Chondrocyte (in vitro differentiated cells): ENCODE measurements around the gene MCM3AP. TPM values are rescaled to one million over a fixed set of nuclear protein-coding genes. Genes with fewer than 3 reads are reported as not detected.
A peak's percentile ranks its signal among the peaks of the same experiment; 100 is the strongest.

ENCODE experiments used
- DNase-seq: peaks from one replicate; pipeline ENCODE4 v3.0.0; 2021; ENCODE audit warnings: mixed read lengths, low spot score
- H3K27ac Mint-ChIP-seq: one replicate; pipeline ENCODE4 v1.8.0; 2021; ENCODE audit warnings: mild to moderate bottlenecking, moderate library complexity, mixed read lengths; ENCODE audit not compliant: unreplicated experiment
- H3K27me3 Mint-ChIP-seq: 2 replicates; pipeline ENCODE4 v1.8.0; 2021; ENCODE audit warnings: low read depth, mixed read lengths
- H3K36me3 Mint-ChIP-seq: 2 replicates; pipeline ENCODE4 v1.8.0; 2021; ENCODE audit warnings: low read depth, mixed read lengths
- H3K4me1 Mint-ChIP-seq: 2 replicates; pipeline ENCODE4 v1.8.0; 2021; ENCODE audit warnings: low read depth, mild to moderate bottlenecking, mixed read lengths
- H3K4me3 Mint-ChIP-seq: one replicate; pipeline ENCODE4 v1.8.0; 2021; ENCODE audit warnings: mild to moderate bottlenecking, moderate library complexity, mixed read lengths; ENCODE audit not compliant: unreplicated experiment
- H3K9me3 Mint-ChIP-seq: 2 replicates; pipeline ENCODE4 v1.8.0; 2021; ENCODE audit warnings: low read depth, mixed read lengths
- total RNA-seq: library from RNA; stranded (reverse); gene quantifications from 3 replicates; pipeline ENCODE4 v1.2.1, GENCODE V29; 2021
- TF ChIP-seq, protein P1 (sequence below): fragments of 200-600 bp; sonication (generic); IDR thresholded peaks from 2 replicates; pipeline ENCODE4 v1.5.0; 2021; ENCODE audit warnings: antibody characterized with exemption, mild to moderate bottlenecking, moderate library complexity

MCM3AP gene
- total RNA-seq, 1 donor from 2014 or later, result 86.4 TPM

DNA sequence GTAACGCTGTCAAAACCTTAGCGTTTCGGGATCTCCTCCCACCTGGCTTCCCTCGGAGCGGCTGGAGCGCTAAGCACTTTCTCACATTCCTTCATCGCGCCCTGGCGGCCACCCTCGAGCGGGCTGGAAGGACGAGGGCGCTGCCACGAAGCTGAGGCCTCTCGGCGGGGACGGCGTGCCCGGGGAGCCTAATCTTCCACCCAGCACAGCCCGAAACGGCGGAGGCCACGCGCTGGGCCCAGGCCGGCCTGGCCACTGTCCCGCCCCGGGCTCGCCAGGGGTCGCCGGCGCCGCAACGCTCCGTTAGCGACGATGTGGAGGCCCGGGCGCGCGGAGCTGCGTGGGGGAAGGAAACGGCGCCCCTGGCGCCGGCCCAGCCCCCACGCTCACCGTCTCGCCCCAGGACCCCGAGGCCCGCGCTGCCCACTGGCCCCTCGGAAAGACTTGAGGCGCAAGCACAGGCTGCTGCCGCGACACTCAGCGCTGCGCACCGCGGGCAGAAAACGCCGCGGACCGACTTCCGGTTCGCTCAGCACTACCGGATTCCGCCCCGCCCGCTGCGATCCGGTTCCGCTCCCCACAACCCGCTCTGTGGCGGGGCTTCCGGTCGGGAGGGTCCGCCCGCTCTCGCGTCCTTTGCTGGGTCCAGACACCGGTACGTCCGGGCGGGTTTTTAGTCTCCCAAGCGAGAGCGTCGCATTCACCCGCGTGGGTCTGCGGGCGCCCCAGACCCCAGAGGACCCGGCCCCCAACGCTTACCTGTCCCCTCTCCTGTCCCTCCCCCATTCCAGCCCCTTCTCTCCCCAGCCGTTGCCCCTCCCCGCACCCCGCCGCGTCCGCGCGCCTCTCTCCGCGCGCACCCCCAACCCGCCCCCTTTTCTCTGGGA, 593 bp upstream of the MCM3AP start, which contains the start of gene YBEY:
TSS of gene YBEY (plus strand) at position 582 of the 887 bp plus-strand sequence. CDS start 572 bp downstream, outside the sequence.
- TF ChIP-seq, protein P1, sequence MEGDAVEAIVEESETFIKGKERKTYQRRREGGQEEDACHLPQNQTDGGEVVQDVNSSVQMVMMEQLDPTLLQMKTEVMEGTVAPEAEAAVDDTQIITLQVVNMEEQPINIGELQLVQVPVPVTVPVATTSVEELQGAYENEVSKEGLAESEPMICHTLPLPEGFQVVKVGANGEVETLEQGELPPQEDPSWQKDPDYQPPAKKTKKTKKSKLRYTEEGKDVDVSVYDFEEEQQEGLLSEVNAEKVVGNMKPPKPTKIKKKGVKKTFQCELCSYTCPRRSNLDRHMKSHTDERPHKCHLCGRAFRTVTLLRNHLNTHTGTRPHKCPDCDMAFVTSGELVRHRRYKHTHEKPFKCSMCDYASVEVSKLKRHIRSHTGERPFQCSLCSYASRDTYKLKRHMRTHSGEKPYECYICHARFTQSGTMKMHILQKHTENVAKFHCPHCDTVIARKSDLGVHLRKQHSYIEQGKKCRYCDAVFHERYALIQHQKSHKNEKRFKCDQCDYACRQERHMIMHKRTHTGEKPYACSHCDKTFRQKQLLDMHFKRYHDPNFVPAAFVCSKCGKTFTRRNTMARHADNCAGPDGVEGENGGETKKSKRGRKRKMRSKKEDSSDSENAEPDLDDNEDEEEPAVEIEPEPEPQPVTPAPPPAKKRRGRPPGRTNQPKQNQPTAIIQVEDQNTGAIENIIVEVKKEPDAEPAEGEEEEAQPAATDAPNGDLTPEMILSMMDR, result peak; percentile 75
- peaks cover 52% of the 10 kb centered on the region for H3K4me1 Mint-ChIP-seq
- peaks cover 12% of the 10 kb centered on the region for H3K36me3 Mint-ChIP-seq
- H3K4me3 Mint-ChIP-seq, result peak within 1 kb of the TSS; percentile 92
- DNase-seq, result peak; percentile 99
- no peaks in the 10 kb centered on the region for H3K27me3 Mint-ChIP-seq
- no peaks in the 10 kb centered on the region for H3K9me3 Mint-ChIP-seq
- peak within 1 kb of the TSS; percentile 97 for H3K27ac Mint-ChIP-seq

- no peaks in the 10 kb centered on the region for H3K9me3 Mint-ChIP-seq
- TF ChIP-seq, protein P1, result no peak
- peak overlapping the region; percentile 92 for H3K4me3 Mint-ChIP-seq
- no peaks in the 10 kb centered on the region for H3K27me3 Mint-ChIP-seq
- H3K27ac Mint-ChIP-seq, result peak overlapping the region; percentile 97
- H3K36me3 Mint-ChIP-seq, result peaks cover 15% of the 10 kb centered on the region
- no peak for DNase-seq
- peaks cover 52% of the 10 kb centered on the region for H3K4me1 Mint-ChIP-seq
Measured at GRCh38 chr21:46284733-46285132, 678 bp downstream of the MCM3AP start.

- no peaks in the 10 kb centered on the region for H3K9me3 Mint-ChIP-seq
- DNase-seq, result no peak
- peak overlapping the region; percentile 88 for H3K27ac Mint-ChIP-seq
- TF ChIP-seq, protein P1, result no peak
- peaks cover 15% of the 10 kb centered on the region for H3K36me3 Mint-ChIP-seq
- H3K4me1 Mint-ChIP-seq, result peaks cover 51% of the 10 kb centered on the region
- H3K4me3 Mint-ChIP-seq, result peak overlapping the region; percentile 64
- H3K27me3 Mint-ChIP-seq, result no peaks in the 10 kb centered on the region
Measured at GRCh38 chr21:46284077-46284644, 1.2 kb downstream of the MCM3AP start.

- no peaks in the 10 kb centered on the region for H3K9me3 Mint-ChIP-seq
- H3K27ac Mint-ChIP-seq, result no peak overlapping the region
- no peak overlapping the region for H3K4me3 Mint-ChIP-seq
- no peaks in the 10 kb centered on the region for H3K4me1 Mint-ChIP-seq
- TF ChIP-seq, protein P1, result no peak
- DNase-seq, result no peak
- H3K27me3 Mint-ChIP-seq, result no peaks in the 10 kb centered on the region
- peaks cover 45% of the 10 kb centered on the region for H3K36me3 Mint-ChIP-seq
Measured at GRCh38 chr21:46274797-46275390, 10.5 kb downstream of the MCM3AP start.

DNA sequence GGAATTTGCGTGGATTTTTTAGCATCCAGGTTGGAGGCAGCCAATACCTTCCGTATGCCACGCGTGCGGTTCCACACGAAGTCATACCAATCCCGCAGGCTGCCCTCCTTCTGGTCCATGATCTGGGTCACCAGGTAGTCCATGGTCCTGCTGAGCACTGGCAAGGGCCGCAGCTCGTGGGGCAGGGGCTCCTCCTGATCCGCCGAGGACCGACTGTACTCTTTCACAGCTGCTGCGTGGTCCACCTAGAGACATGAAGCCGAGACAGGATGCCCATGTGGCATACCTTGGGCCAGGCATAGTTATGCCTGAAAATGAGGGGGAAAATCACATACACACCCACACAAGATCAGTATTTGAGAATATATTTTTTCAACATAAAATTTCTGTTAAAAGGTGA, 12.1 kb downstream of the MCM3AP start:
- H3K4me3 Mint-ChIP-seq, result no peak overlapping the region
- H3K36me3 Mint-ChIP-seq, result peaks cover 46% of the 10 kb centered on the region
- TF ChIP-seq, protein P1, result no peak
- H3K4me1 Mint-ChIP-seq, result no peaks in the 10 kb centered on the region
- H3K9me3 Mint-ChIP-seq, result no peaks in the 10 kb centered on the region
- H3K27ac Mint-ChIP-seq, result no peak overlapping the region
- DNase-seq, result no peak
- H3K27me3 Mint-ChIP-seq, result no peaks in the 10 kb centered on the region
